T follicular helper cell (primary cell): ENCODE results near the gene SLC25A26.
"Not testable (repeated sequence)": the region's sequence is repeated elsewhere in the genome, so short reads cannot be mapped to it uniquely, and the experiment has no call there.

Experiments used
- DNase-seq: peaks from one replicate; pipeline ENCODE4 v3.0.0-alpha.2; 2020; ENCODE audit warnings: low read depth

The SLC25A26 gene

DNA sequence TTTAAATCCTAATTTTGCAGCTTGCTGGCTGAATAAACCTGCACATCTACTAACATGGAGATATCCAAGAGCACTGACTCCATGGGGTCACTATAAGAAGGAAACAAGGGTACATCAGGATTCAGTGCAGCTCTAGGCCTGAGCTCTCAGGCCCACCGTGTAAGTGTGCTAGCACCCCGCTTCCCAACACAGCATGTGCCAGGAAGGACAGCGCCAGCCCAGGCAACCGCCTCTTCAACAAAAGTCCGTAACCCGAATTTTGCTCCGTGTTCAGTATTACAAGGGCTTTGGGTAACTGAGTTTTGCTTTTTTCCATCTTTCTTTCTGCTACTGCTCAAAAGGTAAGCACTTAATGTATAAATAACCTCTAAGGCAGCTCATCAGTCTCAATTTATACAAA lies 190.2 kb downstream of the SLC25A26 start:
- no peak for DNase-seq

DNA sequence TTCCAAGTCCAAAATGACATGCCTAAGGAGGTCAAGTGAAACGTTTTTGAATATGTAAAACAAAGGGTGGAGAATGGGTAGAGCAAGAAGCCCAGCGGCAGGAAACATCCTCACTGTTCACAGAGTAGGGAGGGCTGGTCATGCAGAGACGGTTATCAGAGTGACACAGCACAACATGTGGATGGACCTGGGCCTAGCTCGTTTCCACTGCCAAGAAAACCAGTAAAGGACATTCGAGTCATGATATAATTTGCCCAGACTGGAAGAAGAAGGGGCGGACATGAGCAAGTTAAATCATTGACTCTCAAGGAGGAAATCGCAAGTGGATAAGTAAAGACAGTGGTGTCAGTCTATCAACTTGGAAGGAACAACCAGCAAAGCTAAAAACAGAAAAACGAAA lies 190.7 kb downstream of the SLC25A26 start:
- no peak for DNase-seq

DNA sequence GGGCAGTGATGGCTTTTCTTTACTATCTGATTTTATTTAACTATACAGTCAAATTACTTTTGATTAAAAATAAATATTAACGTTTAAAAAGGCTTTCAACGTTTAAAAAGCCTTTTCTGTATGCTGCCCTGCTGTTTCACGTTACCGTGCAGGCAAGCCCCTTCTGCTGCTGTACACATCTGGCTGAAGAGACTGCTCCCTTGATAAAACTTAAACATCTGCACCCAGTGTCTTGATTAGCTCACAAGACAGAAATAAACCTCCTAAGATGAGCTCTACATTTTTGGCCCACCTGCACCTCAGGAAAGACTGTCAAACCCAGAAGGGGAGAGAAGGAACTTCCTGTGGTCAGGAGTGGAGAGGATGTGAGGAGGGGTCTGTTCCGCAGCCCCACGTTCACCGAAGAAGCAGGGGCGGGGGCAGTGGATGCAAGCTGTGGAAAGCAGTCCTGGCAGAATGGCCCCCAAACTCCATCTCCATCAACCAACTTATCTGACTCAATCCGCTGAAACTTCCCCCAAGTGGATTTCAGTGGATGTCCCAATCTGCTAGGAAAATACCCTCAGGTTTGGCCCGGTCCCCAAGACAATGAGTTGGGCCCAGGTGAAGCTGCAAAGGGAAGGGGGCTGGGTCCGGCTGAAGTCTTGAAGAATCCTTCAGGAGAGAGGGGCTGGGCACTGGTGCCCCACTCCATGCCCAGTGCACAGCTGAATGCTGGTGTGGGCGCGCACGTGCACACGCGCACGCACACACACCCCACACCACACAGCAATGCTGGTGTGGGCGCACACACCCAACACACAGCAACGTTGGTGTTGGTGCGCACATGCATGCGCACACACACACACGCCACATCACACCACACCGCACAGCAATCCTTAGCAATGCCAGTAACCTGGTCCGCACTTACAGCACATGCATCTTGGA lies 191.4 kb downstream of the SLC25A26 start:
- no peak for DNase-seq

DNA sequence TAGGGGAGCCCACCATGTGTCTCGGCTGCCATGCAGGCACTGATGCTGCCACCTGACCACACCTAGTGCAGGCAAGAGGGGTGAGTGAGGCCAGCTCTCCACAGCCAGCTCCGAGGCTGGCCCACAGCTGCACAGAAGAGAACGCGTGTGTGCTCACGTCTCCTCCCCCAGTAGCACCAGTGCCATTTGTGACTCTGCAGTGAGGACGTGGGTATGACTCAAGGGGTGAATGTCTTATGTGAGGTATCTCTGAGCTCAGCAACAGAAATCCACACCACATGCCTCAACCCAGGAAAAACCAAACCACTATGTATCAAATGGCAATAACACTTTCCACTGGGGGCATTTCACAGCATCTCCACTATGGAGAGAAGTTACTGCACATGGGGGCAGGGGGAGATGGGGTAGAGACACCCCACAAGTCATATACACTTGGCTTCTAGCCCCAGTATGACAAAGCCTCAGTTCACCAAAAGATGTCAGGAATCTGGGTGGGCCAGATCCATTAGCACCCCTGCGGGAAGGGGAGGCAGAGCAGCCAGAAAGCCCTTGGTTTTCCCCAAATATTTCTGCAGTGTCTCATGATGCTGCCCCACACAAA lies 192.4 kb downstream of the SLC25A26 start:
- DNase-seq = no peak

GRCh38 chr3:66414846-66415245 lies 194.0 kb downstream of the SLC25A26 start:
- DNase-seq = no peak

DNA sequence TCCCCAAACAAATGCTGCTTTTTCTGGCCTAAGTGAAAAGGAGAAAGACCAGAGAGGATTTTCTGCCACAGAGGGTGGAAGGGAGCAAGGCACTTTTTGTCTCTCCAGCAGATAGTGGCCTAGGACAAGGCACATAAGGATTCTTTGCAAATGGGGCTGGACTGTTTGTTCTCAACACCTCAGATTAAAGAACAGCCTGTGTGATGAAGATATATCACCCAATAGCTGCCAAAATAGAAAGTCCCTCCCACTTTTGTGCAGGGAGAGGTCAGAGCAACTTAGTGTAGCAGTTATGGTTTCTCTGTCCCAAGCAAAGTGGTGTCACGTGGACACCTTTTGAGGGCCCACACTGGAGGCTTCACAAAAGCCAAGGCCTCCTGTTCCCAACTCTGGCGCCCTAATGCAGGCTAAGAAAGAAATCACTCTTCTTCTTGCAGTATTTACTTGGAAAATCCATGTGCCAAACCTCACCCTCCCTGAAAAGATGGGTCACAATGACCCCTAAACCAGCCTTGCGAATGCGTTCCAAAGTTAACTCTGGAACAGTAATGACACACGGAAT lies 195.1 kb downstream of the SLC25A26 start:
- DNase-seq = no peak

DNA sequence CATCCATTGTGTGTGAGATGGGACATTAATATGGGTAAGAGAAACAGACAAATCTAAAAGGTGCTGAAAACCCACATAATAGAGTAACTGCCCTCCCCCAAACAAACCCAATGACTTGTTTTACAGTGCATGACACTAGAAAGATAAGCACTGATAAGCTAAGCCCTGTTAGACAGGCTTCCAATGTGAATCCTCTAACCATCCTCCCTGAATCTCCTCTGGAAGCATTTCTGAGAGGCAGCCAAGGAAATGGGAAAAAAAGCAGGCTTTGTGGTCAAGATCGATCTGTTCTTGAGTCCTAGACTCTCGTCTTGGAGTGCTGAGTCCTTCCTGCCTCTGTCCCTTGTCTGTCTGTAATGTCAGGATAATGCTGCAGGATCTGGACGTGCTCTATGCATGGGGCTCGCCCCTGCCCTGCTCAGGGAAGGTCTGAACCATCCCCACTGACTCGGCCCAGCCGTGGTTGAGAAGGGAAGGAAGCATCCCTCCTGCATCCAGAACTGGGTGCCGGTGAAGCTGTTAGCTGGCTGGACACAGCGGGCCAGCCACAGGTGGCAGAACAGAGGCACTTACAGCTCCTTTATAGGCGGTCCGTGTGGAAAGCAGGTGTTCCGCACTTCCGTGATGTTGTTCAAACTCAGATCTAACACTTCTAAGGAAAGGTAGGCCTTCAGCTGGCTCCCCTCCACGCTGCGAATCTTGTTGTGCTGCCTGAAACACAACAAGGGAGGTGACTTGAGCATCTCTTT lies 195.9 kb downstream of the SLC25A26 start:
- no peak for DNase-seq

- DNase-seq = no peak
These were observed 197.7 kb downstream of the SLC25A26 start for GRCh38 chr3:66418475-66418931.

DNA sequence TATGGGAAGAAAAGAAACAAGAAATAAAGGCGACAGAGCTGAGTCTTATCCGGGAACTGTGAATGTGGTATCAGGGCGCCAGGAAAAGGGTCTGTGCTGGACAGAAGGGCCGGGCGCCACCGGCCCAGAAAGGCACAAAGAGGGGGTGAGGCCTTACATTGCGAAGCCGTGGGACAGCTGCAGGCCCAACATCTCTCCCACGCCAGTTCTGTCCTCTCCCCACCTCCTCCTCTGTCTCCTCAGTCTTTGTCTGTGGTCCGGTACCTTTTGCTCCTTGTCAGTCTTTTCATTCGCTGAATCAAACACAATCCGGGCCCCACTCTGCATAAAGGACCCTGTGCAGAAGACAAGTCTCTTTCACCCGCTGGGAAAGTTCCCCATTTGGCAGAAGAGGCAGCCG lies 198.2 kb downstream of the SLC25A26 start:
- DNase-seq = no peak

- not testable (repeated sequence) for DNase-seq
These were observed 200.3 kb downstream of the SLC25A26 start for GRCh38 chr3:66421144-66421543.

DNA sequence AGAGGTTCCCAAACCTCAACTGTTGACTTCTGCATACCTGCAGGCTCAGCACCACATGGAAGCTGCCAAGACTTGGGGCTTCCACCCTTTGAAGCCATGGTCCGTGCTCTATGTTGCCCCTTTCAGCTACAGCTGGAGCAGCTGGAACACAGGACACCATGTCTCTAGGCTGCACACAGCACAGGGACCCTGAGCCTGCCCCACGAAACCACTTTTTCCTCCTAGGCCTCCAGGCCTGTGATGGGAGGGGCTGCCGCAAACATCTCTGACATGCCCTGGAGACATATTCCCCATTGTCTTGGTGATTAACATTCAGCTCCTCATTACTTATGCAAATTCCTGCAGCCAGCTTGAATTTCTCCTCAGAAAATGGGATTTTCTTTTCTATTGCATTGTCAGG lies 201.1 kb downstream of the SLC25A26 start:
- not testable (repeated sequence) for DNase-seq

DNA sequence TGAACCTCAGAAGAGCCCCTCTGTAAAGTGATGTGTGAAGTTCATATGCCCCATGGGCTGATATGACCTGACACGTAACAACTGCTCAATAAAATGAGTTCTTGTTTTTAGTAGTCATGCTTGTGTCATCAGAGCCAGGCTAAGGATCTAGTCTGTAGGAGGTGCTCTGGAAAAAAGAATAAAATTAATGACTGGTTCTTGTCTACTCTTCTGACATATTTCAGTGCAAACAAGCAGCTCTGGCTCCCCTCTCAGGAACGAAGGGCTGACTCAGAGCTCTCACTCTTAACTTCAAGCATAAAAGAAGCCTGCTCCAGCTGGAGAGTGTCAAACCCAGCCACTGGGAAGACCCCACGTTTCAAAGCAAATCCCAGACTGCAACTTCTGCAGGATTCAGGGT lies 203.0 kb downstream of the SLC25A26 start:
- no peak for DNase-seq

DNA sequence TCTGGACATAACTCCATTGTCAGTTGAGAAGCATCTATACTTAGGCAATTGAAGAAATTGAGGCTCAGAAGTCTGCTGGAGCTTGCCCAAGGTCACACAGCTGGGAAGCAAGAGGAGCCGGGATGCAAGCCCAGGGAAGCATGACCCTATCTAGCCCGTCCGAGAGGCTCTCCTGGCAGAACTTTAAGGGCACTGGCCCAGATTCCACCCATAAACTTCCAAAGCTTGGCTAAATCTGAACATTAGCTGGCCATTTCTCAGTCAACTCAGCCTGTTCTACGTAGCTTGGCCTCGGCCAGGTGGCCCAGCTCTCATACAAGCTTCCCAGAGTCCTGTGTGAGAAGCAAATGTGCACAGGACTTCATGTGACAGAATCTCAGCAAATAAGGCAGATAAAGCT lies 204.2 kb downstream of the SLC25A26 start:
- DNase-seq = no peak

GRCh38 chr3:66425576-66426114 lies 204.8 kb downstream of the SLC25A26 start:
- DNase-seq = no peak

DNA sequence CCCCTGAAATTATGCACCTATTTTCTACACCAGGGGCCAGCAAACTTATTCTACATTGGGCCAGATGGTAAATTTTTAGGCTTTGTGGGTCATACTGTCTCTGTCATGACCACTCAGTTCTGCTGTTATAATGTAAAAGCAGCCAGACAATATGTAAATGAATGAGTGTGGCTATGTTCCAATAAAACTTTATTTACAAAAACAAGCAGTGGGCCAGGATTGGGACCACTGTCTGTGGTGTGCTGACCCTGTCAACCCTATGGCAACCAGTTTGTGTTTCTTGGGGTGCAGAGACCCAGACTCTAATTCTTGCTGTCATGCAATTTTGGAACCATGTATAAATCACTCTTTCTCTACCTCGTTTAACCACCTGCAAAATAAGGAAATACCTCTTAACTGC lies 205.3 kb downstream of the SLC25A26 start:
- DNase-seq = no peak

DNA sequence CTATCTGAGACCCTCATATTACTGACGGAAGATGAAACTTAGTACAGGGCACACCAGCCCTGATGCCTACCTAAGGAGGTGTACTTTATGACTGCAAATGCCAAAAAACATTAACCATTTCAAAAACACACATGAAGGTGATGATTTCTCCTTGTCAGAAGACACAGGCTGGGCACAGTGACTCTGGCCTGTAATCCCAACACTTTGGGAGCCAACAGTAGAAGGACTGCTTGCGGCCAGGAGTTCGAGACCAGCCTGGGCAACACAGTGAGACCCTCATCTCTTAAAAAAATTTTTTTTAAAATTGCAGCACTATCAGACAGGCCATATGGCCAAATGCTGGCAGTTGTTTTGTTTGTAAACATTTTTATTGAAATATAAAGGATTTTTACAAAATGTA lies 206.6 kb downstream of the SLC25A26 start:
- DNase-seq = no peak

DNA sequence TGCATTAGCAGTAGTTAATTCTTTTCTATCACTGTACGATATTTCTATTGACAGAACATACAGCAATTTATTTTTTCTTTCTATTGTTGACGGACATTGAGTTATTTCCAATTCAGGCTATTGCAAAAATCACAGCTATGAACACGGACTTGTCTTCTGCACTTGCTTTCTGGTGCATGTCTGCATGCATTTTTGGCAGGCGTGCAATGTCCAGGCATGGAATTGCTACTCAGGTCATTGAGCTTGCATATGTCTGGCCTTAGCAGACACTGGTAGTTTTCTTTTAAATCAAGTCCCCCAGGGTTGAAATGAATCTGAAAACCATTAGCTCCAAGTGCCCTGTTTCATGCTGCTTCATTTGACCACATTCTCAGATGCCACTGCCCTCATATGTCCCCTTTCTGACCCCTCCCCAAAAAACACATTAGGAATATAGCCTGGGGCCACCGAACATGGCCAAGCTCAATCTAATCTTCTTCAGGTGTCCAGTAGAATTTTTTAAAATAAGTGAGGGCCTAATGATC lies 207.2 kb downstream of the SLC25A26 start:
- DNase-seq = no peak
